Femur (tissue), 1 donor: ENCODE measurements around the gene HSPA9.

ENCODE experiments used
- DNase-seq: peaks from one replicate; pipeline ENCODE4 v3.0.0-alpha.2; 2017

HSPA9 gene

DNA sequence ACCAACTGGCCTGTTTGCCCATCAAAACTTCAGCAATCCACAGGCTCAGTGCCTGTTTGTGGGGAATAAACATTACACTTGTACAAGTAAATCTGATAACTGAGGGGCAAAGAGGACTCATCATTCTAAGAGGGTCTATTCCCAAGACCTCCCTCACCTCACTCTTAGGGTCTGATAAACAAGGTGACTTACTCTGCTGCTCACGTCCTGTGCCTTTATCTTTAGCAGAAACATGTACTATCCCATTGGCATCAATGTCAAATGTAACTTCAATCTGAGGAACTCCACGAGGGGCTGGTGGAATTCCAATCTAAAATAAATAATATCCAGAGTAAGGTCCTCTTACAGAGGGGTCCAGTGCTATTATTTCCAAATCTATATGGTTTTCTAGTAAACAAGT is 17.5 kb downstream of the HSPA9 start:
- DNase-seq: no peak

GRCh38 chr5:138554143-138554542 is 21.1 kb downstream of the HSPA9 start:
- no peak for DNase-seq

GRCh38 chr5:138553437-138554095 is 21.6 kb downstream of the HSPA9 start:
- DNase-seq: no peak

DNA sequence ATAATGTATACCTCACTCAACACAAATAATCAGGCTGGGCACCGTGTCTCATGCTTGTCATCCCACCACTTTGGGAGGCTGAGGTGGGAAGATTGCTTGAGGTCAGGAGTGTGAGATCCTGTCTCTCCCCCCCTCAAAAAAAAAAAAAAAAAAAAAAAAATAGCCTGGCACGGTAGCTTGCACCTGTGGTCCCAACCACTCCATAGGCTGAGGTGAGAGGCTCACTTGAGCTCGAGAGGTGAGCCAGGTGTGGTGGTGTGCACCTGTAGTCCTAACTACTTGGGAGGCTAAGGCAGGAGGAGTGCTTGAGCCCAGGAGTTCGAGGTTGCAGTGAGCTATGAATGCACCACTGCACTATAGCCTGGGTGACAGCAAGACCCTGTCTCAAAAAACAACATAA is 22.5 kb downstream of the HSPA9 start:
- DNase-seq: no peak

GRCh38 chr5:138549414-138549813 is 25.8 kb downstream of the HSPA9 start:
- no peak for DNase-seq

DNA sequence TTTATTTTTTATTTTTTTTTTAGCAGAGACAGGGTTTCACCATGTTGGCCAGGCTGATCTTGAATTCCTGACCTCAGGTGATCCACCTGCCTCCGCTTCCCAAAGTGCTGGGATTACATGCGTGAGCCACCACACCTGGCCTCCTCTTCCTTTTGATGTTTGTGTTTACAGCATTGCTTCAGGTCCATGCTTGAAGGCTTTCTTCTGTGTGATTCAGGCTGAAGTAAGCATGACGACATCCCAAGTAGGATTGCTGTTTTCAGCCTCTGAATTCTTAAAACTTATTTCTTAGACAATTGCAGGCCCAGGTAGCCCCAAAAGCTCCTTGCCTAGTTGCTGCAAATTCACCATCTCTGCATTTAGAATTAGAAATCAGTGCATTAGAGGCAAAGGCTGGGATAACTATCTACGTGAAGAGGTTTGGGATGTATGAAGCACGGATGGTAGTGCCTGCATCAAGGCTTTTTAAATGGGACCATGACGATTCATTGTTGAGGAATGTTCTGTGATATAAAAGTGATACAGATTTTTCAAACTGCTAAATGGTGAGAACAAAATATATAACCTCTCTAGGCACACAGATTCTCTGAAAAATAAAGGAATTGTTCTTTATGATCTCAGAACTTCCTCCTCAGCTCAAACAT is 29.2 kb downstream of the HSPA9 start:
- DNase-seq: no peak

DNA sequence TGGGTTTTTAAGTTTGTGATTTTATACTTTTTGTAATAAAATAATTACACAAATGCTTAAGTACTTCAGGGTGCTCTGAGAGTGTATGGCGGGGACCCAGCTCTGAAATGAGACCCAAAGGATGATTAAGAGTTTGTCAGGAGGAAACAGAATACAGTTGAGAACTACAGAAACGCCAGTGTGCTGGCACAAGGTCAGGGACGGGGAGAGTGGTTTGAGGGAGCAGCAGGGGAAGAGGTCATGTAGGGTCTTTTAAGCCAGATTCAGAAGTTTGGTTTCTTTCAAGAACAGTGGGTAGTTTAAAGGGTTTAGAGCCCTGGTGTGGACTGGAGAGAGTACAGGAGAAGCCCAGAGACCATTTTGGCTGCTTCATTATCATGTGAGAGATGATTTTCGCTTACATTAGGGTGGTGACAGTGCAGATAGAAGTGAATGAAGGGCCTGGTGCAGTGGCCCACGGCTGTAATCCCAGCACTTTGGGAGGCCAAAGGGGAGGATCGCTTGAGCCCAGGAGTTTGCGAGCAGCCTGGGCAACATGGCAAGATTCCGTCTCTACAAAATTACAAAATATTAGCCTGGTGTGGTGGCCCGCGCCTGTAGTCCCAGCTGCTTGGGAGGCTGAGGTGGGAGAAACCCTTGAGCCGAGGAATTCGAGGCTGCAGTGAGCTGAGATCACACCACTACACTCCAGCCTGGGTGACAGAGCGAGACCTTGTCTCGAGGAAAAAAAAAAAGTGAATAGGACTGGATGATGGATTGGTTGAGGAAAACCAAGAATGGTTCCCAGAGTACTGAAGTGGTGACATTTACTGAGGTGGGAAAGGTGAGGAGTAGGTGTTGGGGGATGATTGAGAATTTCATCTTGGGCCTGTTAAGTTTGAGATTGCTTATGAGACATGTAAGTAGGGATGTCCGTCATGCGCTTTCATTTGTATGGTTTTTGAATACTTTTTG is 30.7 kb downstream of the HSPA9 start:
- peak; percentile 39 for DNase-seq

DNA sequence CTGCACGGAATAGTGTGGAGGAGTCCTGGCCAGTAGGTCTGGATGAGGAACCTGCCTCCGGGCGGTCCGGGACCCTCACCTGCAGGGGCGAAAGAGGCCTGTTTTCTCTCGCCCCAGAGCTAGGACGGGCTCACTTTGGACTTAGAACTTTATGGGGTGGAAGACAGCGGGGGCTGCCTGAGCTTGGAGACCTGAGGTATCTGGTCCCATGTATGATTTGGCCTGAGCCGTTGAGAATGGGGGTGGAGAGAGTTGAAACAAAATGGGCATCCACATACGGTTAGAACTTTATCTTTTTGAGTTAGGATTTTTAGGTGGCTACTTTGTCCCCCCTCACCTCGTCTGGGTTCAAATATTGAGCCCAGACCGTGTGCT is 31.5 kb downstream of the HSPA9 start:
- no peak for DNase-seq

GRCh38 chr5:138542956-138543729 is 32.1 kb downstream of the HSPA9 start, which contains the start of gene ETF1:
Gene ETF1 (minus strand): TSS chr5:138543236. CDS start chr5:138542918, 318 bp downstream.
- peak; percentile 100 for DNase-seq

- DNase-seq: no peak
These were observed 32.8 kb downstream of the HSPA9 start for GRCh38 chr5:138542180-138542955.

DNA sequence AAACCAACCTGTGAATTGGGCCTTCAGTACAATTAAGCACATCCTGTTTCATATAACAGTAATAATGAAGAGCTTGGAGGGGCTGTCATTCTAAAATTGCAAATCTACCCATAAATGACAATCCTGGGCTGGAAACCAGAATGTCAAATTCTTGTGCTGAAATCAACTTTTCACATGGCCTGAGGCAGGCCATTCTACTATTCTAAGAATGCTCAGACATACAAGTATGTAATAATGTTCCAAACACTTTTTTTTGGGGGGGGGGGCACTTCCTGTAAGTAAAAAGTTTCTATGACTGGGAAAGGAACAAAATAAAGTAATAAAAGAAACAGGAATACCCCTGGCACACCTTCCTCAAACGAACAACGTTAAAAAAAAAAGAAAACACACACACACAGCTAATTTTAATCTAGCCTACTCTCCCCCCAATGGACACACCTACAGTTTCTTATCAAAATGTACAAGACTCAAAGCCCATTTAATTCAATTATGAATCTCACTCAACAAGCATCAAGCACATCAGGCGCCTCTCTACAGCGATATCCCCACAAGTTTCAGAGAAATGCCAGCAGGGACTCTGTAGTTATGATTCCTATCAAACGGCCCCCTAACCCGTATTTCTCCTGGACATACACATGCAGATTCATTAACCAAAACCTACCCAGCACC is 33.6 kb downstream of the HSPA9 start:
- no peak for DNase-seq

- DNase-seq: no peak
These were observed 35.4 kb downstream of the HSPA9 start for GRCh38 chr5:138539791-138540190.

GRCh38 chr5:138538943-138539627 is 36.1 kb downstream of the HSPA9 start:
- no peak for DNase-seq

DNA sequence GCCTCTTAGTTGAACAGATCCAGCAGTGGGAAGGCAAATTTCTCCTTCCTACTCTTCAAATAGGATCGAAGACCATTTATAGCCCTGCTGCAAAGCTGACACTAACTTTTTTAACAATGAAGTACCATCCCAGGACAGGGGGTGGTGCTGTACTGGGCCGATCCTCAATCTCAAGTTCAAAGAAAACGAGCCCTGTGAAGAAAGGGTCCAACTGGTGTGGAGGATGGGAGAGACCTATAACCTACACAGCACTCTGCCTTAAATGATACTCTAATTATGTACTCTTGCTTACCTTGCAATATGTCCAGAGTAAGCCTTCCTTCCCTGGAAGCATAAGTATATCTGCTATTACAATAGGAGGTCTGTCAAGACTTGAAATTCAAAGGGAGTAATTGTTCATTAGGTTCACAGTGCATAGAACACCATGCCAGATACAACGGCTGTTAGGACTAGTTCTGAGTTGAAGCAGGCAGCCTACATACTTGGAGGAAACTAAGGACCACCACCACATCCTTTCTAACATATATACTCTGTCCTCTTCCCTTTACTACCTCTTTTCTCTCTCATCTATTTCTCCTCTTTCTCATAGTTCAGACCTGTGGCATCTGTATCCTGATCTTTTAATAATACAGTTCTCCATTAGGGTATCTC is 38.4 kb downstream of the HSPA9 start:
- no peak for DNase-seq

GRCh38 chr5:138536215-138536614 is 39.0 kb downstream of the HSPA9 start:
- DNase-seq: no peak

- no peak for DNase-seq
These were observed 40.9 kb downstream of the HSPA9 start for GRCh38 chr5:138533973-138534941.

DNA sequence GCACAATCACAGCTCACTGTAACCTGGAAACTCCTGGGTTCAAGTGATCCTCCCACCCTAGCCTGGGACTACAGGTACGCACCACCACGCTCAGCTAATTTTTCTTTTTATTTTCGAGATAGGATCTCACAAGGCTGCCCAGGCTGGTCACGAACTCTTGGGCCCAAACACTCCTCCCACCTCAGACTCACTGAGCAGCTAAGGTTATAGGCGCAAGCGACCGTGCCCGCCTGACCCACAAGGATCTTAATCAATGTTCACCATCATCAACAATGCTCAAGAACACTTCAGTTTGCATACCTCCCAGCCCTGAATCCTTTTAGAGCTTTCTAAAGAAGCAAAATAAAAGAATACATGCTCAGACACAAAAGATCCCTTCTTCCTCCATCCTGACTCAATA is 45.4 kb downstream of the HSPA9 start:
- no peak for DNase-seq

DNA sequence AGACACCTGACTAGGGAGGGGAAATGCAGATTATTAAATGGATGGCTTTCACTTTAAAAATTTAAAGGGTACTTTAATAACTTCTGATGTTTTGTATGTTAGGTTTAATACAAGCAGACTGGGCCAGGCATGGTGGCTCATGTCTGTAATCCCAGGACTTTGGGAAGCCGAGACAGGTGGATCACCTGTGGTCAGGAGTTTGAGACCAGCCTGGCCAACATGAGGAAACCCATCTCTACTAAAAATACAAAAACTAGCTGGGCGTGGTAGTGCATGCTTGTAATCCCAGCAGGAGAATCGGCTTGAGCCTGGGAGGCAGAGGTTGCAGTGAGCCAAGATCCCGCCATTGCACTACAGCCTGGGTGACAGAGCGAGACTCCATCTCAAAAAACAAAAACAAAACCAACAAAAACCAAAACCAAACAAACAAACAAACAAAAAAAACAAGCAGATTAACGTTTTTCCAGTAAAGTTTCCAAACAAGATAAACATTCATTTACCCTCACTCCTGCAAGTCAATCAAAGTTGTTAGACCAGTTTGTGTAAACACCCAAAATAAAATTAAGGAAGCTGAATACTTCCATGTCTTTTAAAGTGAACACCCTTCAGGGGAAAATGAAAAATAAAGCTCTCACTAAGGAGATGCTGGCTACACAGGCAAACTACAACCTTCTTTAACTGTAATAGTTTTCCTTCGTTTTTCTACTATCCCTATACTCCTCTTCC is 46.3 kb downstream of the HSPA9 start:
- DNase-seq: no peak
